ENCODE results near the gene HSDL1. TPM values are rescaled to one million over a fixed set of nuclear protein-coding genes. Genes with fewer than 3 reads are reported as not detected.

HSDL1 gene
- total RNA-seq, 1 donor from 2014 or later, result 50.2 TPM

- Mint-ChIP-seq H3K4me3 (ENCODE audit: unreplicated experiment) (no peak overlapping the region), H3K36me3 (ENCODE audit: low read depth, unreplicated experiment) (peaks cover 3% of the 10 kb centered on the region), H3K9me3 (ENCODE audit: unreplicated experiment) (no peaks in the 10 kb centered on the region), H3K27ac (ENCODE audit: unreplicated experiment) (no peak overlapping the region), H3K4me1 (ENCODE audit: unreplicated experiment) (peaks cover 25% of the 10 kb centered on the region), H3K27me3 (ENCODE audit: unreplicated experiment) (peaks cover 4% of the 10 kb centered on the region)
- TF ChIP-seq CTCF (IDR thresholded peaks at IDR 0.05; ENCODE audit: unreplicated experiment), result no peak
- no peak for DNase-seq (ENCODE audit: low spot score)
Measured at GRCh38 chr16:84141143-84141670, 3.8 kb downstream of the HSDL1 start.

GRCh38 chr16:84139628-84140258 is 5.2 kb downstream of the HSDL1 start:
- peaks cover 6% of the 10 kb centered on the region for H3K36me3 Mint-ChIP-seq (ENCODE audit: low read depth, unreplicated experiment)
- H3K4me1 Mint-ChIP-seq (ENCODE audit: unreplicated experiment), result peaks cover 27% of the 10 kb centered on the region
- H3K27ac Mint-ChIP-seq (ENCODE audit: unreplicated experiment), result peak overlapping the region; percentile 59
- no peak for DNase-seq (ENCODE audit: low spot score)
- peaks cover 6% of the 10 kb centered on the region for H3K27me3 Mint-ChIP-seq (ENCODE audit: unreplicated experiment)
- H3K9me3 Mint-ChIP-seq (ENCODE audit: unreplicated experiment), result no peaks in the 10 kb centered on the region
- H3K4me3 Mint-ChIP-seq (ENCODE audit: unreplicated experiment), result peak overlapping the region; percentile 47
- TF ChIP-seq CTCF (IDR thresholded peaks at IDR 0.05; ENCODE audit: unreplicated experiment), result no peak

- H3K4me1 Mint-ChIP-seq (ENCODE audit: unreplicated experiment), result peaks cover 23% of the 10 kb centered on the region
- DNase-seq (ENCODE audit: low spot score), result no peak
- peaks cover 7% of the 10 kb centered on the region for H3K27me3 Mint-ChIP-seq (ENCODE audit: unreplicated experiment)
- H3K9me3 Mint-ChIP-seq (ENCODE audit: unreplicated experiment), result no peaks in the 10 kb centered on the region
- H3K4me3 Mint-ChIP-seq (ENCODE audit: unreplicated experiment), result no peak overlapping the region
- TF ChIP-seq CTCF (IDR thresholded peaks at IDR 0.05; ENCODE audit: unreplicated experiment), result no peak
- peaks cover 6% of the 10 kb centered on the region for H3K36me3 Mint-ChIP-seq (ENCODE audit: low read depth, unreplicated experiment)
- peak overlapping the region; percentile 4 for H3K27ac Mint-ChIP-seq (ENCODE audit: unreplicated experiment)
Measured at GRCh38 chr16:84138824-84139627, 6.0 kb downstream of the HSDL1 start.

GRCh38 chr16:84138500-84138823 is 6.5 kb downstream of the HSDL1 start:
- no peak for TF ChIP-seq CTCF (IDR thresholded peaks at IDR 0.05; ENCODE audit: unreplicated experiment)
- Mint-ChIP-seq H3K9me3 (ENCODE audit: unreplicated experiment) (no peaks in the 10 kb centered on the region), H3K4me1 (ENCODE audit: unreplicated experiment) (peaks cover 23% of the 10 kb centered on the region), H3K4me3 (ENCODE audit: unreplicated experiment) (no peak overlapping the region), H3K36me3 (ENCODE audit: low read depth, unreplicated experiment) (peaks cover 6% of the 10 kb centered on the region), H3K27me3 (ENCODE audit: unreplicated experiment) (peaks cover 7% of the 10 kb centered on the region), H3K27ac (ENCODE audit: unreplicated experiment) (no peak overlapping the region)
- DNase-seq (ENCODE audit: low spot score), result no peak

Measured in endothelial cell (in vitro differentiated cells).